GM10248 (cell line): ENCODE results near the gene FAM114A2.

Experiments
- CTCF ChIA-PET: fragments of 300-600 bp; sonication (Branson Sonifier 250); formaldehyde crosslinking; extraction: SDS; loops from one replicate; lab custom pipeline; 2021; ENCODE audit warnings: antibody characterized with exemption; lab: Yijun Ruan, JAX
- POLR2A ChIA-PET: fragments of 350-650 bp; sonication (Branson Sonifier 250); formaldehyde crosslinking; extraction: SDS; loops from one replicate; lab custom pipeline; 2020; ENCODE audit warnings: antibody characterized with exemption; lab: Yijun Ruan, JAX
- DNase-seq: peaks from one replicate; pipeline ENCODE4 v3.0.0; 2012; ENCODE audit errors: extremely low spot score
- CTCF ChIP-seq: IDR thresholded peaks from 2 replicates; pipeline ENCODE4 v1.5.1; 2012; ENCODE audit warnings: mild to moderate bottlenecking, low read depth; ENCODE audit errors: extremely low read depth, missing control alignments, control extremely low read depth

The FAM114A2 gene

DNA sequence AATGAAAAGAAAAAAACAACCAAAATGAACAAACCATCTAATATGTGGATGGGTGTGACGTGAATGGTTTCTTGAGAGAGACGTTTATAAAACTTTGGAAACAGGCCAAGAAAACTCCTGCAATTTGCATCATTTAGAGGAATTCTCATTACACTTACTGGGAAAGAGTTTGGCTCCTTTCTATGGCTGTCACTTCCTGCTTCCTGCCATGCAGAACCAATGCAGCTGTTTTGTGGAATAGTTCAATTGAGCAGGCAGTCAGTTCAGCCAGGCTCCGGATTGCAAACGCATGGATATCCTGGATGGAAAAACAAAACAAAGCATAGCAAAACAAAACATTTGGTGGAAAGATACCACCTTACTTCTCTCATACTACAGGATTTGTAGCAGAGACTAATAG, 36.6 kb downstream of the FAM114A2 start:
- no peak for TF ChIP-seq CTCF
- no peak for DNase-seq
- ChIA-PET POLR2A (no interaction called here), CTCF (no interaction called here)

DNA sequence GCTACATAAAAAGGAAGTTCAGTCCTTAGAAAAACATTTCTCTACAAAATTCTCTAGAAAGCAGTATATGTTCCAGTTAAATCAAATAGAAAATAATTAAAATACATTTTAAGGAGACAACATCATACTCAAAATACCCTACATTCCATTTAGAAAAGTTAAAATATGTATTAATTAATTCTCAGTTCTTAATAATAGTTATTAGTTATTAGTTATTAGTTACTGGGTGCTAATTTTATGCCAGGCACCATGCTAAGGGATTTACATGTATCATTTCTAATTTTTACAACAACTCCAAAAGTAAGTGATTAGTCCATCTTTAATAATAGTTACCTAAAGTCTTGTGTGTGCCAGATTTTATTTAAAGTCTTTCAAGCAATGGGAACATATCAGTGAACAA, 38.0 kb downstream of the FAM114A2 start:
- no peak for DNase-seq
- ChIA-PET POLR2A (no interaction called here), CTCF (no interaction called here)
- TF ChIP-seq CTCF: no peak

- TF ChIP-seq CTCF: no peak
- ChIA-PET CTCF (interaction anchor here (0.6 to 0.9 kb wide), 2 partner anchors 12 to 600 kb away, joined by 3 read pairs; no protein-coding TSS in a partner anchor), POLR2A (no interaction called here)
- no peak for DNase-seq
Measured at GRCh38 chr5:153999995-154000394, 38.7 kb downstream of the FAM114A2 start.

DNA sequence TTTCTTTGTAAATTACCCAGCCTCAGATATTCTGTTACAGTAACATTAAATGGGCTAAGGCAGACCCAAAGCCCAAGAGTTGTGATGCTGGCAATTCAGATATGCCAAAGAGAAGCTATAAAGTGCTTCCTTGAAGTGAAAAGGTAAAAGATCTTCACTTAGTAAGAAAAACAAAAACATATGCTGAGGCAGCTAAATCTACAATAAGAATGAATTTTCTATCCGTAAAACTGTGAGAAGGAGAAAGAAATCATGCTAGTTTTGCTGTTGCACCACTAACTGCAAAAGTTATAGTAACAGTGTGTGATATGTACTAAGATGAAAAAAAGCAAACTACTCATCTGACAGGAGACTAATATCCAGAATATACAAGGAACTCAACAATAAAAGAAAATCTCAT, 39.9 kb downstream of the FAM114A2 start:
- CTCF ChIA-PET: interaction anchor here (0.7 kb wide), 1 partner anchor 200 kb away, joined by 3 read pairs; no protein-coding TSS in a partner anchor
- TF ChIP-seq CTCF: no peak
- DNase-seq: no peak
- POLR2A ChIA-PET: no interaction called here

DNA sequence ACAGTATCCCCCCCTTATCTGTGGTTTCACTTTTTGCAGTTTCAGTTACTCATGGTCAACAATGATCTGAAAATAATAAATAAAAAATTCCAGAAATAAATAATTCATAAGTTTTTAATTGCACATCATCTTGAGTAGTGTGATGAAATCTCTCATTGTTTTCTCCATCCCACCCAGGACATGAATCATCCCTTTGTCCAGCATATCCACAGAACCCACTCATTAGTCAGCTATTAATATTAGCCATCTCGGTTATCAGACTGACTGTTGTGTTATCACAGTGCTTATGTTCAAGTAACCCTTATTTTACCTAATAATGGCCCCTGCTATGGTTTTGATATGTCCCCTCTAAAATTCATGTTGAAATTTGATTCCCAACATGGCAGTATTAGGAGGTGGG, 40.7 kb downstream of the FAM114A2 start:
- POLR2A ChIA-PET: interaction anchor here (0.6 kb wide), 1 partner anchor 1635 kb away, joined by 4 read pairs; no protein-coding TSS in a partner anchor
- CTCF ChIA-PET: no interaction called here
- TF ChIP-seq CTCF: no peak
- DNase-seq: no peak

DNA sequence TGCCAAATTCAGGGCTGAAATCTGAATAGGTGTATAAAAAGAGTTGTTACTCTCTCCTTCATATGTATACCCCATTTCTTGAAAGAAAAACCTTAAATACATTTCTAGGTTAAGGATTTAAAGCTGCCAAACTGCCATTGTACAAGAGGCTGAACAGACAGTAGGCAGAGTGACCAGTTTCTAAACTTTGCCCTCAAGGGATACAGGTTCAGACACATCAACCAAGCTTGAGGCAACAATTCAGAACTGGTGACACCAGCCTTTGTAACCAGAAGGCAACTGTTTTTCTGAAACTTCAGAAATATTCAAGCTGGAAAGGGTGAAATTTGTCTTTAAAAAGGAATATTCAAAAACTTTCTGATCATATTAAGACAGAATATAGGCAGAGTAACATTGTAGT, 47.5 kb downstream of the FAM114A2 start:
- no peak for DNase-seq
- no peak for TF ChIP-seq CTCF
- POLR2A ChIA-PET: no interaction called here
- CTCF ChIA-PET: interaction anchor here (1.2 to 3.2 kb wide), 3 partner anchors 8 to 26 kb away, joined by 3 to 9 read pairs (median 4); no protein-coding TSS in a partner anchor
